Cardiac muscle cell (in vitro differentiated cells and primary cell): Measurements from ENCODE around the gene TNFSF15. TPM values are rescaled to one million over a fixed set of nuclear protein-coding genes. Genes with fewer than 3 reads are reported as not detected.

Source experiments
- DNase-seq, 2 donors: peaks; one replicate each; pipeline versions ENCODE4 v3.0.0 to v3.0.0-alpha.2; 2010 to 2017; ENCODE audit warnings: low read depth in 1 of 2, low spot score in 1 of 2
- H3K27ac ChIP-seq: fragments of 200-600 bp; sonication (generic); 2 replicates; pipeline ENCODE4 v1.5.1; 2016
- H3K27me3 ChIP-seq: fragments of 200-600 bp; sonication (generic); 2 replicates; pipeline ENCODE4 v1.6.0; 2016; ENCODE audit warnings: control low read depth
- H3K36me3 ChIP-seq: fragments of 200-600 bp; sonication (generic); 2 replicates; pipeline ENCODE4 v1.5.1; 2016; ENCODE audit warnings: control low read depth
- H3K4me1 ChIP-seq: fragments of 200-600 bp; sonication (generic); 2 replicates; pipeline ENCODE4 v1.8.1; 2017; ENCODE audit warnings: low read depth, mild to moderate bottlenecking, mixed run types
- H3K4me3 ChIP-seq: fragments of 200-600 bp; sonication (generic); 2 replicates; pipeline ENCODE4 v1.5.1; 2016; ENCODE audit warnings: mild to moderate bottlenecking
- H3K9me3 ChIP-seq: fragments of 200-600 bp; sonication (generic); 2 replicates; pipeline ENCODE4 v1.5.1; 2017; ENCODE audit warnings: low read depth, mild to moderate bottlenecking, control low read depth
- polyA plus RNA-seq: library from polyadenylated mRNA; unstranded; fragments of >200 nt; fragmentation: Nextera tagmentation; extraction: Ambion mirVana; gene quantifications from 2 replicates; pipeline ENCODE4 v1.2.1, GENCODE V29; 2016
- total RNA-seq: library from RNA; depleted of rRNA; stranded (reverse); fragments of >200 nt; gene quantifications from 2 replicates; pipeline ENCODE4 v1.2.3, GENCODE V29; 2016
- TF ChIP-seq, protein P1 (sequence below): IDR thresholded peaks from 2 replicates; pipeline ENCODE4 v1.5.1; 2012; ENCODE audit warnings: low read depth, mild to moderate bottlenecking, low read length

The TNFSF15 gene
- total RNA-seq (not detected in 2 replicates), polyA plus RNA-seq (not detected in 2 replicates)

GRCh38 chr9:114805670-114806525 lies at the start of gene TNFSF15:
TSS of gene TNFSF15 (minus strand) at chr9:114806039. CDS start at chr9:114806012, 27 bp downstream.
- TF ChIP-seq, protein P1, sequence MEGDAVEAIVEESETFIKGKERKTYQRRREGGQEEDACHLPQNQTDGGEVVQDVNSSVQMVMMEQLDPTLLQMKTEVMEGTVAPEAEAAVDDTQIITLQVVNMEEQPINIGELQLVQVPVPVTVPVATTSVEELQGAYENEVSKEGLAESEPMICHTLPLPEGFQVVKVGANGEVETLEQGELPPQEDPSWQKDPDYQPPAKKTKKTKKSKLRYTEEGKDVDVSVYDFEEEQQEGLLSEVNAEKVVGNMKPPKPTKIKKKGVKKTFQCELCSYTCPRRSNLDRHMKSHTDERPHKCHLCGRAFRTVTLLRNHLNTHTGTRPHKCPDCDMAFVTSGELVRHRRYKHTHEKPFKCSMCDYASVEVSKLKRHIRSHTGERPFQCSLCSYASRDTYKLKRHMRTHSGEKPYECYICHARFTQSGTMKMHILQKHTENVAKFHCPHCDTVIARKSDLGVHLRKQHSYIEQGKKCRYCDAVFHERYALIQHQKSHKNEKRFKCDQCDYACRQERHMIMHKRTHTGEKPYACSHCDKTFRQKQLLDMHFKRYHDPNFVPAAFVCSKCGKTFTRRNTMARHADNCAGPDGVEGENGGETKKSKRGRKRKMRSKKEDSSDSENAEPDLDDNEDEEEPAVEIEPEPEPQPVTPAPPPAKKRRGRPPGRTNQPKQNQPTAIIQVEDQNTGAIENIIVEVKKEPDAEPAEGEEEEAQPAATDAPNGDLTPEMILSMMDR, result no peak
- peaks cover 96% of the 10 kb centered on the region for H3K27me3 ChIP-seq
- H3K27ac ChIP-seq, result no peak within 1 kb of the TSS
- no peaks in the 10 kb centered on the region for H3K4me1 ChIP-seq
- no peaks in the 10 kb centered on the region for H3K36me3 ChIP-seq
- H3K4me3 ChIP-seq, result no peak within 1 kb of the TSS
- no peaks in the 10 kb centered on the region for H3K9me3 ChIP-seq
- DNase-seq, result peak in 1 of 2 donors; percentile 23

DNA sequence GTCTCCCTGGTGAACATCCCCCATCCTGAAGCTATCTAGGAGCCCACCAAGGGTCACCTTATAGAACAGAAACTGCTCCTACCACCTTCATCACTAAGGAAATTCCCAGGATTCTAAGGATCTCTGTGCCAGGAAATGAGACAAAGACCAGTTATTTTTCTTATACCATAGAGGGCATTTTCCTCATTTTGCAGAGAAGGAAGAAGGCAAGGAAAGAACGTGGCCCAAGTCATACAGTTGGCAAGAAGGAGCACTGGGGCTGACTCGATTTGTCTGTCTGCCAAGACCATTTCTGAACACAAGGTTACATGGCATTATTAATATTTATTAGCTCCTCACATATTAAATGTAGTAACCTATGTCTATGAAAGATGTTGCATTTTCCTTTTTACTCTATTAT lies 49.6 kb upstream of the TNFSF15 start:
- Histone ChIP-seq H3K36me3 (no peaks in the 10 kb centered on the region), H3K4me3 (no peak overlapping the region), H3K4me1 (no peaks in the 10 kb centered on the region), H3K27ac (no peak overlapping the region), H3K27me3 (peaks cover 19% of the 10 kb centered on the region), H3K9me3 (no peaks in the 10 kb centered on the region)
- DNase-seq, result peak in 1 of 2 donors; percentile 23
- TF ChIP-seq, protein P1, result no peak

DNA sequence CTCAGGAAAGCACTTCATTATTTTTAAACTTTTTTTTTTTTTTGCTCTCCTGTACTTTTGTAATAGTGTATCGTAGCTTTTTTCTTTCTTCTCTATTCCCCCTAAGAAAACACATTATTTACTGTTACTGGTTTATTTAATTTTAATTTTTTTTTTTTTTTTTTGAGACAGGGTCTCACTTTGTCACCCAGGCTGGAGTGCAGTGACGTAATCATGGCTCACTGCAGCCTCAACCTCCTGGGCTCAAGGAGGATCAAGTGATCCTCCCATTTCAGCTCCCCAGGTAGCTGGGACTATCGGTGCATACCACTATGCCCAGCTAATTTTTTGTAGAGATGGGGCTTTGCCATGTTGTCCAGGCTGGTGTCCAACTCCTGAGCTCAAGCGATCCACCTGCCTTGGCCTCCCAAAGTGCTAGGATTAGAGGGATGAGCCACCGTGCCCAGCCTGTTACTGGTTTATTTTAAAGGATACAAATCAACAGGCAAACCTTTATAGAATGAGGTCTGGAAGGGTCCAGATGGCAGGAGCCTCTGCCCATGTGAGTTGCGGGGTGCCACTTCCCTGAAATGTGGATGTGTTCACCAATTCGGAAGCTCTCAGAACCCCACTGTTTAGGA lies 49.0 kb upstream of the TNFSF15 start:
- H3K4me1 ChIP-seq, result no peaks in the 10 kb centered on the region
- TF ChIP-seq, protein P1, result no peak
- H3K36me3 ChIP-seq, result no peaks in the 10 kb centered on the region
- H3K4me3 ChIP-seq, result no peak overlapping the region
- no peaks in the 10 kb centered on the region for H3K9me3 ChIP-seq
- H3K27ac ChIP-seq, result no peak overlapping the region
- H3K27me3 ChIP-seq, result peaks cover 19% of the 10 kb centered on the region
- no peak for DNase-seq

DNA sequence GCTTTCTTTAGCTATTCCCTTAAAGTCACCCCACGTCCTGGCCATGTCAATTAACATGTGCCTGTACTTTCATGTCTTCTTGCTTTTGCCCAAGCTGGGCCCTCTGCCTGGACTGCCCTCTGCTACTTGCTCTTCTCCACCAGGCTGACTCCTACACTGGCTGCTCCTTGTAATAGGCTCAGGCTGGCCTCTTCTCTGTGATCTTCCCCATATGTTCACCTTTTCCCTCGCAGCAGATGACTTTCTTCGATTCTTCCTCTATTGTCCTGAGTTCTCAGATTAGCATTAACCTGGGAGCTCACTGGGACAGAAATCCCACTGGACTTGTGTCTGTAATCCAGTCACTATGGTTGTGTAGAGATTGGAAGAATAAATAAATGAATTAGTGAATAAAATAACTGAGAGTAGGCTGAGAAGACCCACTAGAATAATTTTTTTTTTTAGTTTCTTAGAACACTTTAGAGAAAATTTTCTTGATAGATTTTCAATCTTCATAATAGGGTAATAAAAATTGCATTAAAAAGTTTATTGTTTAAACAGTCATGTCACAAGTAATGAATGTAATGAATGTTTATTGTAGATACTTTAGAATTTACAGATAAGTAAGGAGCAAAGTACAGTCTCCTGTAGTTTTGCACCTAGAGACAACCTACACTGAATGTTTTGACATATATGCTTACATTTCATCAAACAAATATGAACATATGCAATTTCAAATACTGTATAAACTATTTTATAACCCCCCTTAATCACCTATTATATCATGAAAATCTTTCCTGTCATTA lies 47.4 kb upstream of the TNFSF15 start:
- Histone ChIP-seq H3K27ac (no peak overlapping the region), H3K36me3 (no peaks in the 10 kb centered on the region), H3K4me1 (no peaks in the 10 kb centered on the region), H3K27me3 (peaks cover 15% of the 10 kb centered on the region), H3K4me3 (no peak overlapping the region), H3K9me3 (no peaks in the 10 kb centered on the region)
- no peak for DNase-seq
- TF ChIP-seq, protein P1, result no peak

GRCh38 chr9:114852050-114852594 lies 46.3 kb upstream of the TNFSF15 start:
- Histone ChIP-seq H3K4me1 (no peaks in the 10 kb centered on the region), H3K27me3 (peaks cover 19% of the 10 kb centered on the region), H3K36me3 (no peaks in the 10 kb centered on the region), H3K9me3 (no peaks in the 10 kb centered on the region), H3K4me3 (no peak overlapping the region), H3K27ac (no peak overlapping the region)
- TF ChIP-seq, protein P1, result no peak
- DNase-seq, result peak in 1 of 2 donors; percentile 95
